ENCODE results near the gene ARMC7.
A peak's percentile ranks its signal among the peaks of the same experiment; 100 is the strongest.
"Not testable (repeated sequence)": the region's sequence is repeated elsewhere in the genome, so short reads cannot be mapped to it uniquely, and the experiment has no call there.

The ARMC7 gene

GRCh38 chr17:75154195-75155106 is 44.7 kb downstream of the ARMC7 start, which contains the start of gene JPT1:
Gene JPT1 (minus strand): TSS chr17:75154512. CDS start chr17:75154397, 115 bp downstream.
- DNase-seq, result peak; percentile 99

DNA sequence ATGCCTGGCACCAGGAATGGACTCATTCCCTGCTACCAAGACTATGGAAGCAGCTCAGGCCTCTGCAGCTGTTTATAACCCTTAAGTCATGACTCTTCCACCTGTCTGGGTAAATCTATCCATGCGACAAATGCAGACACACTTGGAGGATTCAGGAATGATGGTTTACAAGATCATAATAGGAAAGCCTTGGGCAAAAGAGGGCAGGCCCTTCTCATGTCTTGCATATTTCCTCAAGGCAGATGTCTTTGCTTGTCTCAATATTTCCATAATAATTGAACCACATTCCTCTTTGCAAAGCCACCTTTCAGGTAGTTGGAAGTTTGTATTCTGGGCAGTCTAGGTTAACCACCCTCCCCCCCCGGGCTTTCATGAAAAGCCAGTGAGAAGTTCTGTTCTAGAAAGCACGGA is 45.4 kb downstream of the ARMC7 start:
- DNase-seq, result no peak

- DNase-seq, result not testable (repeated sequence)
Measured at GRCh38 chr17:75158480-75158879, 48.7 kb downstream of the ARMC7 start.

- no peak for DNase-seq
Measured at GRCh38 chr17:75159196-75160031, 49.6 kb downstream of the ARMC7 start.

DNA sequence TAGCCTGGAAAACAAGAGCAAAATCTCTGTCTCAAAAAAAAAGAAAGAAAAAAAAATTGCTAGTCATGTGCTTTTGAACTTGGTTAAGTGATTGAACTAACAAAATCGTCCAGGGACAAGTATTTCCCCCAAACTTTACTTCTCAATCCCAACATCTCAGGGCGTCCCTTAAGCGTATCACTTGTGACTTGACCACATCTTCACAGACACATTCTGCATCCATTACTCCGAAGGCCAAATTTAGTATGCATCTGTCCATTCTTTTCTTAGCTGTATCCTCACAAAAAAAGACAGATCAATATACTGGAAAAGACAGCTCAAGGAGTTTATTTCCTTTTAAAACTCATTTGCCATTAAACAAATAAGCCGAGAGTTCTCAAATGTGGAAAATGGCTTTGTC is 50.4 kb downstream of the ARMC7 start:
- no peak for DNase-seq

DNA sequence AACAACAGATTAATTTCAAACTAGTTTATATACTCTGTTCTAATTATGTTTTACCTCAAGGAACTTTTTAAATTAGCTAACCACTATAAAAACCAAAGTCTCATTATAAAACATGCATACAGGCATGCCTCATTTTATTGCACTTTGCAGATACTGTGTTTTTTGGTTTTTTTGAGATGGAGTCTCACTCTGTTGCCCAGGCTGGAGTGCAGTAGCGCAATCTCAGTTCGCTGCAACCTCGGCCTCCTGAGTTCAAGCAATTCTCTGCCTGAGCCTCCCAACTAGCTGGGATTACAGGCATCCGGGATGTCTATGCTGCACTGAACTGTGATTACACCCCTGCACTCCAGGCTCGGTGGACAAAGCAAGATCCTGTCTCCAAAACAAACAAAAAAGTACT is 53.3 kb downstream of the ARMC7 start:
- DNase-seq, result no peak

GRCh38 chr17:75164606-75165005 is 54.8 kb downstream of the ARMC7 start:
- not testable (repeated sequence) for DNase-seq

GRCh38 chr17:75168998-75169397 is 59.2 kb downstream of the ARMC7 start:
- DNase-seq, result no peak

GRCh38 chr17:75173526-75173925 is 63.8 kb downstream of the ARMC7 start:
- no peak for DNase-seq

DNA sequence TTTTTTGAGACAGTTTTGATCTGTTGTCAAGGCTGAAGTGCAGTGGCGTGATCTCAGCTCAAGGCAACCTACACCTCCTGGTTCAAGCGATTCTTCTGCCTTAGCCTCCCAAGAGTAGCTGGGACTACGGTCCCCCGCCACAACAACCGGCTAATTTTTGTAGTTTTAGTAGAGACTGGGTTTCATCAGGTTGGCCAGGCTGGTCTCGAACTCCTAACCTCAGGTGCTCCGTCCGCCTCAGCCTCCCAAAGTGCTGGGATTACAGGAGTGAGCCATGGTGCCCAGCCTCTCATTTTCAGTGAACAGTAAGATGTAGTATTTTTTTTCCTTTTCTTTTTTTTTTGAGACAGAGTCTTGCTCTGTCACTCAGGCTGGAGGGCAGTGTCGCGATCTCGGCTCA is 65.2 kb downstream of the ARMC7 start:
- DNase-seq, result no peak

- no peak for DNase-seq
Measured at GRCh38 chr17:75176625-75177024, 66.9 kb downstream of the ARMC7 start.

DNA sequence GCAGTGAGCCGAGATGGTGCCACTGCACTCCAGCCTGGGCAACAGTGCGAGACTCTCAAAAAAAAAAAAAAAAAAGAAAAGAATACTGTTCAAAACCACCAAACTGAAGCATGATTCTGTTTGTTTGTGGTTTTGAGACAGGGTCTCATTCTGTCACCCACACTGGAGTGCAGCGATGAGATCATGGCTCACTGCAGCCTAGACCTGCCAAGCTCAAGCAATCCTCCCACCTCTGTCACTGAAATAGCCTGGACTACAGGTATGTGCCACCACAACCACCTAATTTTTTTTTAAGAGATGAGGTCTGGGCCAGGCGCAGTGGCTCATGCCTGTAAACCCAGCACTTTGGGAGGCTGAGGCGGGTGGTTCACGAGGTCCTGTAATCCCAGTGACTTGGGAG is 68.7 kb downstream of the ARMC7 start:
- DNase-seq, result no peak
